ENCODE data around the gene FARSB.

DNA sequence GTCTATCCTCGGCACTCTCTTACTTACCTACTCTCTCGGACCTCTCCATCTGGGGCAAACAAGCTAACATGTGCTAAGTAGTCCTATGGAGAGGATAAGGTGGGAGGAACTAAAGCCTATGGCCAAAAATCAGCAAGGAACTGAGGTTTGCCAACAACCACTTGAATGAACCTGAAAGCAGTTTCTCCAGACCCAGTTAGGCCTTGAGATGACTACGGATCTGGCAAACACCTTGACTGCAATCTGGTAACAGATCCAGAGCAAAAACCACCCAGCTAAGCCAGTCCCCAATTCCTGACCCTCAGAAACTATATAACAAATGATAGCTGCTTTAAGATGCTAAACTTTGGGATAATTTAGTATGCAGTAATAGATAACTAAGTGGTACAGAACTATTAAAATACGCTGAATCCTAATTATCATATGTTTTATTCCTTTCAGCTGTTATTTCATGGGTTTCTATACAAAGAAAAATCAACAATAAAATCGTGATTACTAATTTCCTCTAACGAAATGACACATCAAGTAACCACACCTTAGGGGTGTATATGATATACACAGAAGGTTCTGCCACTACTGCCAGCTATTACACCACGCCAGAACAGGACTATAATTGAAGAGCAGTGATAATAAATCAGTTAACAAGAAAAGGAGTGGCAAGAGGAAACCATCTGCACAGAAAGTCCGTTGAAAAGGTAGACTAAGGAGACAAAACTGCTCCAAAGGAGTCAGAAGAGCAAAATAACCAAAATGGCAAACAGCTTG, 3.2 kb downstream of the FARSB start:
- no peak for TF ChIP-seq CTCF (IDR thresholded peaks at IDR 0.05 in 8 of 11, conservative IDR thresholded peaks at IDR 0.05 in 3 of 11)
- no peak for TF ChIP-seq POLR2A (IDR thresholded peaks at IDR 0.05)
